Lower lobe of right lung (tissue), 2 donors: Measurements from ENCODE around the gene PRMT6. TPM values are rescaled to one million over a fixed set of nuclear protein-coding genes. Genes with fewer than 3 reads are reported as not detected.

Experiments used
- ATAC-seq, 2 donors: fragments of 200-7000 bp; cut with Tn5 transposase; one replicate each; pipeline ENCODE4 v1.9.1; 2020 to 2022; ENCODE audit warnings: mild to moderate bottlenecking in 2 of 2, moderate library complexity in 2 of 2
- DNase-seq: peaks from one replicate; pipeline ENCODE4 v3.0.0-alpha.2; 2020
- H3K27ac ChIP-seq: fragments of 200-600 bp; one replicate; pipeline ENCODE4 v1.8.0; 2022
- H3K27me3 ChIP-seq: fragments of 200-600 bp; one replicate; pipeline ENCODE4 v1.8.0; 2022; ENCODE audit warnings: low read depth
- H3K36me3 ChIP-seq: fragments of 200-600 bp; one replicate; pipeline ENCODE4 v1.8.0; 2022; ENCODE audit warnings: mild to moderate bottlenecking
- H3K4me1 ChIP-seq: fragments of 200-600 bp; one replicate; pipeline ENCODE4 v1.8.0; 2022
- H3K4me3 ChIP-seq: fragments of 200-600 bp; one replicate; pipeline ENCODE4 v1.8.0; 2022; ENCODE audit warnings: mild to moderate bottlenecking
- H3K9me3 ChIP-seq: fragments of 200-600 bp; one replicate; pipeline ENCODE4 v1.8.0; 2022
- intact Hi-C: fragments of 100-400 bp; cut with DNase I; formaldehyde crosslinking; loops from one replicate; pipeline ENCODE4 v1.11.0; 2022
- total RNA-seq: library from RNA; stranded (reverse); fragmentation: NEBNext Ultra II Directional; extraction: Animal tissue kit (Norgen Biotek cat#: 25700); gene quantifications from one replicate; pipeline ENCODE4 v1.2.1, GENCODE V29; 2021
- TF ChIP-seq, protein P1 (sequence below): fragments of 200-600 bp; IDR thresholded peaks from one replicate; pipeline ENCODE4 v1.8.0; 2022; ENCODE audit warnings: antibody characterized with exemption, mild to moderate bottlenecking
- donor health status: DM: no; HTN: yes; CAD: no; lungs with severe emphysema.

PRMT6 gene
- total RNA-seq, 1 donor from 2014 or later: 11.4 TPM

DNA sequence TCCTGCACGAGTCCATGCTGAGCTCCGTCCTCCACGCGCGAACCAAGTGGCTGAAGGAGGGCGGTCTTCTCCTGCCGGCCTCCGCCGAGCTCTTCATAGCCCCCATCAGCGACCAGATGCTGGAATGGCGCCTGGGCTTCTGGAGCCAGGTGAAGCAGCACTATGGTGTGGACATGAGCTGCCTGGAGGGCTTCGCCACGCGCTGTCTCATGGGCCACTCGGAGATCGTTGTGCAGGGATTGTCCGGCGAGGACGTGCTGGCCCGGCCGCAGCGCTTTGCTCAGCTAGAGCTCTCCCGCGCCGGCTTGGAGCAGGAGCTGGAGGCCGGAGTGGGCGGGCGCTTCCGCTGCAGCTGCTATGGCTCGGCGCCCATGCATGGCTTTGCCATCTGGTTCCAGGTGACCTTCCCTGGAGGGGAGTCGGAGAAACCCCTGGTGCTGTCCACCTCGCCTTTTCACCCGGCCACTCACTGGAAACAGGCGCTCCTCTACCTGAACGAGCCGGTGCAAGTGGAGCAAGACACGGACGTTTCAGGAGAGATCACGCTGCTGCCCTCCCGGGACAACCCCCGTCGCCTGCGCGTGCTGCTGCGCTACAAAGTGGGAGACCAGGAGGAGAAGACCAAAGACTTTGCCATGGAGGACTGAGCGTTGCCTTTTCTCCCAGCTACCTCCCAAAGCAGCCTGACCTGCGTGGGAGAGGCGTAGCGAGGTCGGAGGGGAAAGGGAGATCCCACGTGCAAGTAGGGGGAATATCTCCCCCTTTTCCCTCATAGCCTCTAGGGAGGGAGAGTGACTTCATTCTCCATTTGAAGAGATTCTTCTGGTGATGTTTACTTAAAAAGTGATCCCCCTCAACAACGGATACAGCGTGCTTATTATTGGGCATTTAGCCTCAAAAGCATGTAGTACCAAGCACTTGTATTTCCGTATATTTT is 991 bp downstream of the PRMT6 start:
- TF ChIP-seq, protein P1, sequence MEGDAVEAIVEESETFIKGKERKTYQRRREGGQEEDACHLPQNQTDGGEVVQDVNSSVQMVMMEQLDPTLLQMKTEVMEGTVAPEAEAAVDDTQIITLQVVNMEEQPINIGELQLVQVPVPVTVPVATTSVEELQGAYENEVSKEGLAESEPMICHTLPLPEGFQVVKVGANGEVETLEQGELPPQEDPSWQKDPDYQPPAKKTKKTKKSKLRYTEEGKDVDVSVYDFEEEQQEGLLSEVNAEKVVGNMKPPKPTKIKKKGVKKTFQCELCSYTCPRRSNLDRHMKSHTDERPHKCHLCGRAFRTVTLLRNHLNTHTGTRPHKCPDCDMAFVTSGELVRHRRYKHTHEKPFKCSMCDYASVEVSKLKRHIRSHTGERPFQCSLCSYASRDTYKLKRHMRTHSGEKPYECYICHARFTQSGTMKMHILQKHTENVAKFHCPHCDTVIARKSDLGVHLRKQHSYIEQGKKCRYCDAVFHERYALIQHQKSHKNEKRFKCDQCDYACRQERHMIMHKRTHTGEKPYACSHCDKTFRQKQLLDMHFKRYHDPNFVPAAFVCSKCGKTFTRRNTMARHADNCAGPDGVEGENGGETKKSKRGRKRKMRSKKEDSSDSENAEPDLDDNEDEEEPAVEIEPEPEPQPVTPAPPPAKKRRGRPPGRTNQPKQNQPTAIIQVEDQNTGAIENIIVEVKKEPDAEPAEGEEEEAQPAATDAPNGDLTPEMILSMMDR: no peak
- H3K27me3 ChIP-seq: no peaks in the 10 kb centered on the region
- no peaks in the 10 kb centered on the region for H3K9me3 ChIP-seq
- no peaks in the 10 kb centered on the region for H3K36me3 ChIP-seq
- peak overlapping the region; percentile 88 for H3K27ac ChIP-seq
- peaks cover 13% of the 10 kb centered on the region for H3K4me1 ChIP-seq
- DNase-seq: peak; percentile 78
- H3K4me3 ChIP-seq: peak overlapping the region; percentile 97
- ATAC-seq: peak; percentile 87 to 91
- intact Hi-C loops: no loop called here

DNA sequence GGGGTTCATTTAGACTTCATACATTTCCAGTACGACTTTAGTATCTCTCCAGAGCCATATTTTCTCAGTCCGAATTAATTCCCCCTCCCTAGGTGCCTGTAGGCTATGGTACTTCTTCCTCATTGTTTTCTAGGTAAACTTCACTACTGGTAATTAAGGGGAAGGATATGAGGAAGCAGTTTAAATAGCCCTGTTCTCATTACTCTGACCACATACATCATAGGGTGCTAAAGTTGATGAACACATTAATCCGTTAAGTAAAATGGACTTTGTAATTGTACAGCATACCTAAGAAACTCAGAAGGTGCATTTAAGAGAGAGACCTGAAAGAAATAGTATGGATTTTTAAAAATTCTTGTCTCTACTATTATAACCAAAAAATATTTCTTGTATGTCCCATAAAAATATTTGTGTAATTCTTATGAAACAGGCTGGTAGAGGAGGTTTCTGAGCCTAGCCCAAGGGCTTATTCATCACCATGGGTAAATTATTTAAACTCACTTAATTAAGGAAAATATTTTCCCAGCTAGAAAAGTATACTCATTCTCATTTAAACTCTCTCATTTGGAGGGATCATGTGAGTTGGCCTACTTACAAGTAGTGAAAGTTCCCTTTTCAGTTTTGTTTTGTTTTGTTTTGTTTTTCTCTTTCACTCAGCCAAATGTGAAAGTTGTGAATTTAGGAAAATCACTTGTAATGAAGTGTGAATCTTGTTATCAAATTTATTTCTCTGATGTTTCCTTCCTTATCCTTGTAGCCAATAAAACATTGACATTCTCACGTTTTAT is 2.0 kb downstream of the PRMT6 start:
- Histone ChIP-seq H3K27me3 (no peaks in the 10 kb centered on the region), H3K4me1 (peaks cover 13% of the 10 kb centered on the region), H3K9me3 (no peaks in the 10 kb centered on the region), H3K27ac (no peak overlapping the region), H3K36me3 (no peaks in the 10 kb centered on the region), H3K4me3 (peak overlapping the region; percentile 97)
- ATAC-seq (no peak), DNase-seq (no peak)
- TF ChIP-seq, protein P1: no peak
- intact Hi-C loops: no loop called here

DNA sequence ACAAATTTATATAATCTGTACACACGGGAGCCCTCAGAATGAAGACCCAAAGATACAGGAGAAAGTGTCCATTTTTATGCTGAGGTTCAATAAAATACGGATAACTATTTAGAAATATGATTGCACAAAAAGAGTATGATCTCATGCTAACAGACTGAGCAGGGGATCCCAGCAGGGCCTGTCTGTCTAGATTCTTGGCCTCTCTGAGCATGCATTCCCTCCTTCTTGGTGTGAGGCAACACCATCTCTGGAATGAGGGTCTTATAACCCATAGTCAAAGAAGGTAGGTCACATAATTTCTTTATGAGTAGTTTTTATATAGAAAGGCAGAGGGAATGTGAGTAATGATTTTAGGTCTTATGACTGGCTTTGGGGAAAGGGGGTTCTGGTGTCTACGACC is 5.4 kb downstream of the PRMT6 start:
- H3K9me3 ChIP-seq: no peaks in the 10 kb centered on the region
- TF ChIP-seq, protein P1: no peak
- H3K4me1 ChIP-seq: peaks cover 13% of the 10 kb centered on the region
- H3K36me3 ChIP-seq: no peaks in the 10 kb centered on the region
- no peak overlapping the region for H3K4me3 ChIP-seq
- DNase-seq (no peak), ATAC-seq (no peak)
- H3K27me3 ChIP-seq: no peaks in the 10 kb centered on the region
- H3K27ac ChIP-seq: no peak overlapping the region
- intact Hi-C loops: no loop called here

DNA sequence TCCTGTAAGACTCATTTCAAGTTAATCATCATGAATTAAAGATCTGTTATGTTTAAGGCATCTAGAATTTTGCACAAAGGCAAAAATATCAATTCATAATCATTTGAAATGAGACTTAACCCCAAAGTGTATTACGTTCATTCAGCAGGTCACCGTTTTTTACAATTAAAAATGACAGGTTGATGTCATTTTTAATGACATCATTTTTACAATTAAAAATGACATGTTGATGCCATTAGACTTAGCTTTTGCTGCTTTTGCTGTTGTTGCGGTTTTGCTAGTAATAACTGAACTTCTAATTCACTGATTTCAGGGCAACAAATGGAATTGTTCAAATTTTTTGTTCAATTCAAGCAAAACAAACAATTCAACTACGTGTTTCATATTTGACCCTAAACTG is 17.0 kb downstream of the PRMT6 start:
- intact Hi-C loops: no loop called here
- Histone ChIP-seq H3K4me1 (no peaks in the 10 kb centered on the region), H3K27me3 (no peaks in the 10 kb centered on the region), H3K9me3 (no peaks in the 10 kb centered on the region), H3K4me3 (no peak overlapping the region), H3K27ac (no peak overlapping the region), H3K36me3 (no peaks in the 10 kb centered on the region)
- ATAC-seq (no peak), DNase-seq (no peak)
- TF ChIP-seq, protein P1: no peak

DNA sequence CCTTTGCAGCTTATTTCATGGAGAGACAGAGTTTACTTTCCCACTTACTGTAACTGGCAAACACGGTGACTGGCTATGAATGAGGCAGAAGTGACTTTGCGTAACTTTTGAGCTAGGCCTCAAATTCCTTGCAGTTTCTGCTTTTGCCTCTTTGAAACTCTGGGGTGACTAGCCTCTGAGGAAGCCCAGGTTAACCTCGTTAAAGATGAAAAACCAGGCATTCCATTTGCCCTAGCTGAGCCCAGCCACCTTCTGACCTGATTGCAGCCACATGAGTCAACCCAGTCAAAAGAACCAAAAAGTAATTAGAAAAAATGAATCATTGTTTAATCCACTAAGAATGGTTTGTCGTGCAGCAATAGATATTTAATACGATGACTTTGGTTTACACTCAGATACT is 20.4 kb downstream of the PRMT6 start:
- TF ChIP-seq, protein P1: no peak

More for the DNA sequence above, 20.4 kb downstream of the PRMT6 start:
- no peaks in the 10 kb centered on the region for H3K36me3 ChIP-seq
- no peaks in the 10 kb centered on the region for H3K27me3 ChIP-seq
- no peak for ATAC-seq
- H3K4me3 ChIP-seq: no peak overlapping the region
- no peak for DNase-seq
- intact Hi-C loops: no loop called here
- no peaks in the 10 kb centered on the region for H3K9me3 ChIP-seq
- no peak overlapping the region for H3K27ac ChIP-seq
- no peaks in the 10 kb centered on the region for H3K4me1 ChIP-seq
